HG03469 (cell line): ENCODE data around the gene USP13.

Experiments
- ATAC-seq: cut with Tn5 transposase; IDR thresholded peaks from one replicate; pipeline ENCODE4 v1.9.1; 2021; ENCODE audit warnings: mild to moderate bottlenecking, moderate library complexity, moderate number of reproducible peaks; ENCODE audit not compliant: unreplicated experiment

USP13 gene

GRCh38 chr3:179732661-179733348, 80.0 kb downstream of the USP13 start:
- no peak for ATAC-seq

GRCh38 chr3:179733797-179734196, 81.0 kb downstream of the USP13 start:
- no peak for ATAC-seq

GRCh38 chr3:179734497-179735281, 81.8 kb downstream of the USP13 start:
- ATAC-seq = no peak

GRCh38 chr3:179735321-179735720, 82.5 kb downstream of the USP13 start:
- ATAC-seq = no peak

GRCh38 chr3:179738998-179739397, 86.2 kb downstream of the USP13 start:
- no peak for ATAC-seq

- no peak for ATAC-seq
These were observed 87.2 kb downstream of the USP13 start for GRCh38 chr3:179739816-179740594.

- no peak for ATAC-seq
These were observed 91.1 kb downstream of the USP13 start for GRCh38 chr3:179743913-179744312.

GRCh38 chr3:179744667-179745066, 91.8 kb downstream of the USP13 start:
- no peak for ATAC-seq

GRCh38 chr3:179745079-179745478, 92.2 kb downstream of the USP13 start:
- no peak for ATAC-seq

GRCh38 chr3:179745716-179746115, 92.9 kb downstream of the USP13 start:
- ATAC-seq = no peak

GRCh38 chr3:179750720-179751328, 98.0 kb downstream of the USP13 start:
- no peak for ATAC-seq

- ATAC-seq = no peak
These were observed 108.1 kb downstream of the USP13 start for GRCh38 chr3:179760944-179761343.

GRCh38 chr3:179765396-179765795, 112.6 kb downstream of the USP13 start:
- ATAC-seq = no peak

- ATAC-seq = no peak
These were observed 113.7 kb downstream of the USP13 start for GRCh38 chr3:179766416-179767133.

- ATAC-seq = no peak
These were observed 115.2 kb downstream of the USP13 start for GRCh38 chr3:179768080-179768479.

GRCh38 chr3:179769411-179770247, 116.8 kb downstream of the USP13 start:
- no peak for ATAC-seq

GRCh38 chr3:179771797-179772196, 119.0 kb downstream of the USP13 start:
- no peak for ATAC-seq

GRCh38 chr3:179772297-179772696, 119.5 kb downstream of the USP13 start:
- no peak for ATAC-seq

GRCh38 chr3:179775416-179776122, 122.7 kb downstream of the USP13 start:
- ATAC-seq = no peak
